ENCODE results near the gene RBM4.

GRCh38 chr11:66694732-66695207 lies 56.3 kb downstream of the RBM4 start:
- TF ChIP-seq CTCF (IDR thresholded peaks at IDR 0.05; ENCODE audit: insufficient read depth, low read depth, low read length) (peak; percentile 99), EZH2 (IDR thresholded peaks at IDR 0.05; ENCODE audit: insufficient read depth, low read length) (no peak)
